ENCODE data around the gene SAFB. TPM values are rescaled to one million over a fixed set of nuclear protein-coding genes. Genes with fewer than 3 reads are reported as not detected.

SAFB gene
- total RNA-seq, 1 experiment from 2014 or later = 171 TPM

DNA sequence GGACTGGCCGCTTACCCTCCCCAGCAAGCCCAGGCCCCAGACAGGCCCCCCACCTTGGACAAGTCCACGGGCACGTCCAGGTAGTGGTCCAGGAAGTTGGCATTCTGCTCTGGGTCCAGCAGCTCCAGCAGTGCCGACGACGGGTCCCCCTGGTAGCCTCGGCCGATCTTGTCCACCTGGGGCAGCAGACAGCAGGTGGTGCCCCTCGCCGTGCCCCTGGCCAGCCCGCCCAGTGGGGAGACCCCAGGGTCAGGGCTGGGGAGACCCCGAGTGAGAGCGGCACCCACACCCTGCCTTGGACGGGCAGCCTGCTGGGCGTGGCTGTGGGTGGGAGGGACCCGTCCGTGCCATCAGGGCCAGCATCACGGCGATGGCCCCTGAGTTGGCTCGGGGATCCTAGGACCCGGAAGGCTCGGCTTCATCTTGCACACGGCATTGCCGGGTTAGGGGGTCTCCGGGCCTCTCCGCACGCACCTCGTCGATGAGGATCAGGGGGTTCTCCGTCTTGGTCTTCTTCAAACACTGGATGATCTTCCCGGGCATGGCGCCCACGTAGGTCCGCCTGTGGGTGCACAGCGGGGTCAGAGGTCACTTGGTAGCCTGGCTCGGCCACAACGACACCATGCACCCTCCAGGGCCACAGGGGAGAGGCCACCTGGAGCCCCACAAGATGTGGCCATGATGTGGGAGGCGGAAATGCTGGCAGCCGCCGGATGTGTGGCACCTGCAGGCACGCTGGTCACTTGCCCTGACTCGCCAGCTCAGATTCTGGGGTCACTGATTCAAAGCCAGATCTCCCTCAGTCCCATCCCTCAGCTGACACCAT lies 73.5 kb downstream of the SAFB start:
- ChIA-PET CTCF (no interaction called here), POLR2A (ENCODE audit: low non-redundant PET) (no interaction called here)

GRCh38 chr19:5697022-5697889 lies 74.4 kb downstream of the SAFB start:
- POLR2A ChIA-PET (ENCODE audit: low non-redundant PET) = no interaction called here
- no TSS peak for BruUV-seq (replicated peaks)

More for the DNA sequence above, 73.5 kb downstream of the SAFB start:
- intact Hi-C loops (cut with micrococcal nuclease; ENCODE audit: unreplicated experiment) = no loop called here
- BruUV-seq (replicated peaks) = no TSS peak
- Histone ChIP-seq H3K36me3 (ENCODE audit: insufficient read depth, low read length, poor library complexity, severe bottlenecking) (peaks cover 89% of the 10 kb centered on the region), H3K27me3 (replicated peaks; ENCODE audit: insufficient read depth, low read depth, low read length, poor library complexity) (no peaks in the 10 kb centered on the region), H3K4me3 (ENCODE audit: low read depth, low read length, poor library complexity, severe bottlenecking) (no peak overlapping the region), H3K4me1 (ENCODE audit: insufficient read depth, low read length, poor library complexity, severe bottlenecking) (peaks cover 8% of the 10 kb centered on the region), H3K27ac (ENCODE audit: low read depth, low read length, poor library complexity, severe bottlenecking) (no peak overlapping the region), H3K9me3 (ENCODE audit: low read depth, low read length, poor library complexity, severe bottlenecking) (no peaks in the 10 kb centered on the region)
- TF ChIP-seq CTCF (conservative IDR thresholded peaks at IDR 0.05; ENCODE audit: low read depth, low read length) = no peak
- no peak for TF ChIP-seq EZH2 (IDR thresholded peaks at IDR 0.05; ENCODE audit: borderline replicate concordance, low read depth, low read length, poor library complexity, severe bottlenecking)
- no peak for DNase-seq (ENCODE audit: low spot score)

More at GRCh38 chr19:5697022-5697889, 74.4 kb downstream of the SAFB start:
- Histone ChIP-seq H3K9me3 (ENCODE audit: low read depth, low read length, poor library complexity, severe bottlenecking) (no peaks in the 10 kb centered on the region), H3K4me3 (ENCODE audit: low read depth, low read length, poor library complexity, severe bottlenecking) (no peak overlapping the region), H3K27me3 (replicated peaks; ENCODE audit: insufficient read depth, low read depth, low read length, poor library complexity) (no peaks in the 10 kb centered on the region), H3K36me3 (ENCODE audit: insufficient read depth, low read length, poor library complexity, severe bottlenecking) (peaks cover 80% of the 10 kb centered on the region), H3K27ac (ENCODE audit: low read depth, low read length, poor library complexity, severe bottlenecking) (no peak overlapping the region), H3K4me1 (ENCODE audit: insufficient read depth, low read length, poor library complexity, severe bottlenecking) (peaks cover under 1% of the 10 kb centered on the region)
- CTCF ChIA-PET = no interaction called here
- no peak for DNase-seq (ENCODE audit: low spot score)
- TF ChIP-seq EZH2 (IDR thresholded peaks at IDR 0.05; ENCODE audit: borderline replicate concordance, low read depth, low read length, poor library complexity, severe bottlenecking) (no peak), CTCF (conservative IDR thresholded peaks at IDR 0.05; ENCODE audit: low read depth, low read length) (no peak)
- intact Hi-C loops (cut with micrococcal nuclease; ENCODE audit: unreplicated experiment) = no loop called here

All from A673 (cell line).